VCaP (cell line): ENCODE results near the gene ZNF574.

ENCODE experiments used
- H3K27ac ChIP-seq: fragments of 450-650 bp; 2 replicates; pipeline ENCODE4 v1.5.1; 2017
- TF ChIP-seq, protein P1 (sequence below): fragments of 450-650 bp; conservative IDR thresholded peaks from 2 replicates; pipeline ENCODE4 v1.5.1; 2017; ENCODE audit warnings: mild to moderate bottlenecking, moderate library complexity

The ZNF574 gene

DNA sequence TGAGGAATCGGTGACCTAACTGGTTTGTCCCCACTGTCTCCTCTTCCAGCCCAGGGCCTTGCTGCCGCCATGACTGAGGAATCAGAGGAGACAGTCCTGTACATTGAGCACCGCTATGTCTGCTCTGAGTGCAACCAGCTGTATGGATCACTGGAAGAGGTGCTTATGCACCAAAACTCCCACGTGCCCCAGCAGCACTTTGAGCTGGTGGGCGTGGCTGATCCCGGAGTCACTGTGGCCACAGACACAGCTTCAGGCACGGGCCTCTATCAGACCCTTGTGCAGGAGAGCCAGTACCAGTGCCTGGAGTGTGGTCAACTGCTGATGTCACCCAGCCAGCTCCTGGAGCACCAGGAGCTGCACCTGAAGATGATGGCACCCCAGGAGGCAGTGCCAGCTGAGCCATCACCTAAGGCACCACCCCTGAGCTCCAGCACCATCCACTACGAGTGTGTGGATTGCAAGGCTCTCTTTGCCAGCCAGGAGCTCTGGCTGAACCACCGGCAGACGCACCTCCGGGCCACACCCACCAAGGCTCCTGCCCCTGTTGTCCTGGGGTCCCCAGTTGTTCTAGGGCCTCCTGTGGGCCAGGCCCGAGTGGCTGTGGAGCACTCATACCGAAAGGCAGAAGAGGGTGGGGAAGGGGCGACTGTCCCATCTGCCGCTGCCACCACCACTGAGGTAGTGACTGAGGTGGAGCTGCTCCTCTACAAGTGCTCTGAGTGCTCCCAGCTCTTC, 2.7 kb downstream of the ZNF574 start:
- TF ChIP-seq, protein P1, sequence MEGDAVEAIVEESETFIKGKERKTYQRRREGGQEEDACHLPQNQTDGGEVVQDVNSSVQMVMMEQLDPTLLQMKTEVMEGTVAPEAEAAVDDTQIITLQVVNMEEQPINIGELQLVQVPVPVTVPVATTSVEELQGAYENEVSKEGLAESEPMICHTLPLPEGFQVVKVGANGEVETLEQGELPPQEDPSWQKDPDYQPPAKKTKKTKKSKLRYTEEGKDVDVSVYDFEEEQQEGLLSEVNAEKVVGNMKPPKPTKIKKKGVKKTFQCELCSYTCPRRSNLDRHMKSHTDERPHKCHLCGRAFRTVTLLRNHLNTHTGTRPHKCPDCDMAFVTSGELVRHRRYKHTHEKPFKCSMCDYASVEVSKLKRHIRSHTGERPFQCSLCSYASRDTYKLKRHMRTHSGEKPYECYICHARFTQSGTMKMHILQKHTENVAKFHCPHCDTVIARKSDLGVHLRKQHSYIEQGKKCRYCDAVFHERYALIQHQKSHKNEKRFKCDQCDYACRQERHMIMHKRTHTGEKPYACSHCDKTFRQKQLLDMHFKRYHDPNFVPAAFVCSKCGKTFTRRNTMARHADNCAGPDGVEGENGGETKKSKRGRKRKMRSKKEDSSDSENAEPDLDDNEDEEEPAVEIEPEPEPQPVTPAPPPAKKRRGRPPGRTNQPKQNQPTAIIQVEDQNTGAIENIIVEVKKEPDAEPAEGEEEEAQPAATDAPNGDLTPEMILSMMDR, result no peak
- H3K27ac ChIP-seq, result no peak overlapping the region

DNA sequence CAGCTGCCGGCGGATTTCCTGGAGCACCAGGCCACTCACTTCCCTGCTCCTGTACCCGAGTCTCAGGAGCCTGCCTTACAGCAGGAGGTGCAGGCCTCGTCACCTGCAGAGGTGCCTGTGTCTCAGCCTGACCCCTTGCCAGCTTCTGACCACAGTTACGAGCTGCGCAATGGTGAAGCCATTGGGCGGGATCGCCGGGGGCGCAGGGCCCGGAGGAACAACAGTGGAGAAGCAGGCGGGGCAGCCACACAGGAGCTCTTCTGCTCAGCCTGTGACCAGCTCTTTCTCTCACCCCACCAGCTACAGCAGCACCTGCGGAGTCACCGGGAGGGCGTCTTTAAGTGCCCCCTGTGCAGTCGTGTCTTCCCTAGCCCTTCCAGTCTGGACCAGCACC, 3.3 kb downstream of the ZNF574 start:
- no peak overlapping the region for H3K27ac ChIP-seq

DNA sequence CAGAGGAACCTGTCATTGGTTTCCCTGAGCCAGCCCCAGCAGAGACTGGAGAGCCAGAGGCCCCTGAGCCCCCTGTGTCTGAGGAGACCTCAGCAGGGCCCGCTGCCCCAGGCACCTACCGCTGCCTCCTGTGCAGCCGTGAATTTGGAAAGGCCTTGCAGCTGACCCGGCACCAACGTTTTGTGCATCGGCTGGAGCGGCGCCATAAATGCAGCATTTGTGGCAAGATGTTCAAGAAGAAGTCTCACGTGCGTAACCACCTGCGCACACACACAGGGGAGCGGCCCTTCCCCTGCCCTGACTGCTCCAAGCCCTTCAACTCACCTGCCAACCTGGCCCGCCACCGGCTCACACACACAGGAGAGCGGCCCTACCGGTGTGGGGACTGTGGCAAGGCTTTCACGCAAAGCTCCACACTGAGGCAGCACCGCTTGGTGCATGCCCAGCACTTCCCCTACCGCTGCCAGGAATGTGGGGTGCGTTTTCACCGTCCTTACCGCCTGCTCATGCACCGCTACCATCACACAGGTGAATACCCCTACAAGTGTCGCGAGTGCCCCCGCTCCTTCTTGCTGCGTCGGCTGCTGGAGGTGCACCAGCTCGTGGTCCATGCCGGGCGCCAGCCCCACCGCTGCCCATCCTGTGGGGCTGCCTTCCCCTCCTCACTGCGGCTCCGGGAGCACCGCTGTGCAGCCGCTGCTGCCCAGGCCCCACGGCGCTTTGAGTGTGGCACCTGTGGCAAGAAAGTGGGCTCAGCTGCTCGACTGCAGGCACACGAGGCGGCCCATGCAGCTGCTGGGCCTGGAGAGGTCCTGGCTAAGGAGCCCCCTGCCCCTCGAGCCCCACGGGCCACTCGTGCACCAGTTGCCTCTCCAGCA, 4.2 kb downstream of the ZNF574 start:
- no peak overlapping the region for H3K27ac ChIP-seq
- TF ChIP-seq, protein P1, result no peak

More for the DNA sequence above, 3.3 kb downstream of the ZNF574 start:
- TF ChIP-seq, protein P1, result no peak

DNA sequence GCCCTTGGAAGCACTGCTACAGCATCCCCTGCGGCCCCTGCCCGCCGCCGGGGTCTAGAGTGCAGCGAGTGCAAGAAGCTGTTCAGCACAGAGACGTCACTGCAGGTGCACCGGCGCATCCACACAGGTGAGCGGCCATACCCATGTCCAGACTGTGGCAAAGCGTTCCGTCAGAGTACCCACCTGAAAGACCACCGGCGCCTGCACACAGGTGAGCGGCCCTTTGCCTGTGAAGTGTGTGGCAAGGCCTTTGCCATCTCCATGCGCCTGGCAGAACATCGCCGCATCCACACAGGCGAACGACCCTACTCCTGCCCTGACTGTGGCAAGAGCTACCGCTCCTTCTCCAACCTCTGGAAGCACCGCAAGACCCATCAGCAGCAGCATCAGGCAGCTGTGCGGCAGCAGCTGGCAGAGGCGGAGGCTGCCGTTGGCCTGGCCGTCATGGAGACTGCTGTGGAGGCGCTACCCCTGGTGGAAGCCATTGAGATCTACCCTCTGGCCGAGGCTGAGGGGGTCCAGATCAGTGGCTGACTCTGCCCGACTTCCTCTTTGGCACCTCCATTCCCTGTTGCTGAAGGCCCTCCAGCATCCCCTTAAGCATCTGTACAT, 4.9 kb downstream of the ZNF574 start:
- no peak overlapping the region for H3K27ac ChIP-seq
- TF ChIP-seq, protein P1, result no peak

DNA sequence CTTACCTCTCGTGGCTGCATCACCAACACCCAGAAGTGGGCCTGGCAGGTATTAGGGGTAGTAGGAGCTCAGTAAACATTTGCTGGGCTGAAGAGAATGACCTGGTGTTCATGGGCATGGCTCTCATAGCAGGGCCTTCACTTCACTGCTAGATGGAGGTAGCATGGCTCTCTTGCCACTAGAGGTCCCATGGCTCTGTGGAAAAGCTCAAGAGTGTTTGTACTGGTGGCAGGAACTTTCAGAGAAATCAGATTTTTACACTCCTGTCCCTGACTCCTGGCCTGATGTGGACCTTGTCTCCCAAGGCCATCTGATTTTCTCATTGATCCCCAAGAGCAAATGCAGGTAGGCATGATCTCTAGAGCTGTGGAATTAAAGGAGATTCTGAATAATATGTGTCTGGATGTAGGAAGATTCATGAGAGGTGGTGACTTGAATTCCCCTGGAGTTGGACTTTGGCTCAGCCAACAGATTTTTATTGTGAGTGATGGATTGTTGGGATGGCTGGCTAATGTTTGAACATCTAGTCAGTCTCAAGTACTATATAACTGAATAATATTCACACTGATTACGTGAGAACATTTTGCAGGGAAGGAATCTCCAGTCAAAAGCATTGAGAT, 5.7 kb downstream of the ZNF574 start:
- TF ChIP-seq, protein P1, result peak; percentile 82
- H3K27ac ChIP-seq, result no peak overlapping the region

DNA sequence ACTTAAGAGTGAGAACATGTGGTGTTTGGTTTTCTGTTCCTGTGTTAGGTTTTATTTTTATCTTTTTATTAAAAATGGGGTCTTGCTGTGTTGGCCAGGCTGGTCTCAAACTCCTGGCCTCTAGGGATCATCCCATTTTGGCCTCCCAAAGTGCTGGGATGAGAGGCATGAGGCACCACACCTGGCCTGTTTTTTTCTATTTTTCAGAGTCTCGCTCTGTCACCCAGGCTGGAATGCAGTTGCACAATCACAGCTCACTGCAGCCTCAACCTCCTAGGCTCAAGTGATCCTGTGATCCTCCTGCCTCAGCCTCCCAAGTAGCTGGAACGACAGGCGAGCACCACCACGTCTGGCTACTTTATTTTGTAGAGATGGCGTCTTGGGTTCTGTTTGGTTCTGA, 7.6 kb downstream of the ZNF574 start:
- H3K27ac ChIP-seq, result no peak overlapping the region
- TF ChIP-seq, protein P1, result no peak
